Measurements from ENCODE around the gene CDH18. TPM values are rescaled to one million over a fixed set of nuclear protein-coding genes. Genes with fewer than 3 reads are reported as not detected.

CDH18 gene
- total and polyA plus RNA-seq, 2 of the 13 experiments (the other 11 are each of a cell fraction or from before 2014, with no cell fraction given): not detected

DNA sequence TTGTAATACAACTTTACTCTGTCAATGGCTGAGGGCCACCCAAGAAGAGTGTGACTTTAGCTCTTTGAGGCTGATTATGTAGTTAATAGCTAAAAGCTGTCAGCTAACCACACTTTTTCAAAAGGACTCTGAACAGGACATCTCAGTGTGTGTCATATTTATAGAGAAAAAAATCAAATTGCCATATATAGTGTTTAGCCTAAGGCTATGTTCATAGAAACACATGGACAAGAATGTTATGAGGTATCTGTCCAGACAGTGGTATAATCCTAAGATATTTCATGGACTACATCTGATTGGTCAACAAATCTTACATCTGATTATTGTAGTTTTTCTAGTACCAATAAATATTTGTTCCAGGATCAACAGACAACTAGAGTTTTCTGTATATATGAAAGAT lies 42.1 kb upstream of the CDH18 start (continued):
- TF ChIP-seq, protein P1, sequence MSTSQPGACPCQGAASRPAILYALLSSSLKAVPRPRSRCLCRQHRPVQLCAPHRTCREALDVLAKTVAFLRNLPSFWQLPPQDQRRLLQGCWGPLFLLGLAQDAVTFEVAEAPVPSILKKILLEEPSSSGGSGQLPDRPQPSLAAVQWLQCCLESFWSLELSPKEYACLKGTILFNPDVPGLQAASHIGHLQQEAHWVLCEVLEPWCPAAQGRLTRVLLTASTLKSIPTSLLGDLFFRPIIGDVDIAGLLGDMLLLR (CRISPR knock-in tag; IDR thresholded peaks at IDR 0.05): no peak
- TF ChIP-seq, protein P2, sequence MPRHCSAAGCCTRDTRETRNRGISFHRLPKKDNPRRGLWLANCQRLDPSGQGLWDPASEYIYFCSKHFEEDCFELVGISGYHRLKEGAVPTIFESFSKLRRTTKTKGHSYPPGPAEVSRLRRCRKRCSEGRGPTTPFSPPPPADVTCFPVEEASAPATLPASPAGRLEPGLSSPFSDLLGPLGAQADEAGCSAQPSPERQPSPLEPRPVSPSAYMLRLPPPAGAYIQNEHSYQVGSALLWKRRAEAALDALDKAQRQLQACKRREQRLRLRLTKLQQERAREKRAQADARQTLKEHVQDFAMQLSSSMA (CRISPR knock-in tag; IDR thresholded peaks at IDR 0.05): no peak
- no peak for TF ChIP-seq CHCHD3 (CRISPR knock-in tag; IDR thresholded peaks at IDR 0.05)
- no peak for TF ChIP-seq ZNF484 (CRISPR knock-in tag; IDR thresholded peaks at IDR 0.05; ENCODE audit: borderline replicate concordance, low read depth)
- TF ChIP-seq ISX (CRISPR knock-in tag; conservative IDR thresholded peaks at IDR 0.05): no peak
- no peak for TF ChIP-seq ZNF670 (CRISPR knock-in tag; IDR thresholded peaks at IDR 0.05; ENCODE audit: borderline replicate concordance)
- no peak for TF ChIP-seq ZNF7 (CRISPR knock-in tag; IDR thresholded peaks at IDR 0.05)
- no peak for TF ChIP-seq KLF16 (CRISPR knock-in tag; IDR thresholded peaks at IDR 0.05)
- no peak for TF ChIP-seq CCAR2 (optimal IDR thresholded peaks at IDR 0.05; ENCODE audit: low read depth, low read length)
- no peak for TF ChIP-seq ZNF207 (IDR thresholded peaks at IDR 0.05; ENCODE audit: borderline replicate concordance)
- no peak for TF ChIP-seq RFX1 (IDR thresholded peaks at IDR 0.05)

DNA sequence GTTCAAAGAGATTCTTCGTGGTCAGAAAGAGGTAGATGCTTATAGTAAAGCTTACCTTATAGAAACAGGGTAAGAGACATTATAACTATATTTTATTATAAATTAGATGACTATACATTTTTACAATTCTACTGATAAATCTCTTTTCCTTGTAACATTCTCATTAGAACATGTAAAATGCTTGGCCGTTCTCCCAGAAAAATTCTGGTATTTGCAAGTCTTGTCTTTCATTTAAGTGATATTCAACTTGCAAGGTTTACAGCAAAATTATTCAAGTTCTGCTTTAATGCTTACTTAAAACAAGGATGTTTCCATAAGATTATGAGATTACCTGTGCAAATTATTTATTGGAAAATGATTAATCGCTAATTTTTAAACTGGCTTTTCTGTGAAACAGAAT lies 41.3 kb upstream of the CDH18 start:
- no peak overlapping the region for H3K4me3 ChIP-seq (replicated peaks in 1 of 3; ENCODE audit: insufficient read depth in 1 of 3, low read depth in 2 of 3, low read length in 3 of 3)
- H3K27me3 ChIP-seq (ENCODE audit: control insufficient read depth in 1 of 2, insufficient read depth in 2 of 2, low read length in 2 of 2): no peaks in the 10 kb centered on the region
- ATAC-seq: no peak
- H3K9ac ChIP-seq (ENCODE audit: insufficient read depth, low read depth, low read length): no peak overlapping the region
- no peaks in the 10 kb centered on the region for H3K4me1 ChIP-seq (ENCODE audit: insufficient read depth, low read length)
- 4% methylated on average over 3 of the region's 3 CpGs for WGBS (ENCODE audit: low lambda C conversion rate)
- no peaks in the 10 kb centered on the region for H3K9me3 ChIP-seq (ENCODE audit: low read length)
- no peak overlapping the region for H3K4me2 ChIP-seq (ENCODE audit: low read depth, low read length)
- DNase-seq (ENCODE audit: low spot score): no peak
- no peak for FAIRE-seq
- ChIA-PET POLR2A (no interaction called here), CTCF (ENCODE audit: low intra/inter-chr PET ratio, low total read pairs) (no interaction called here)
- H2AFZ ChIP-seq (ENCODE audit: low read length): no peak overlapping the region
- intact Hi-C loops (cut with micrococcal nuclease; ENCODE audit: unreplicated experiment) (no loop called here), in situ Hi-C loops (cut with HindIII; ENCODE audit: extremely low pct_ligation_motif_present, low pct_unique_long_range_greater_than_20kb) (no loop called here)
- no peaks in the 10 kb centered on the region for H3K36me3 ChIP-seq (replicated peaks in 1 of 2; ENCODE audit: control insufficient read depth in 1 of 2, insufficient read depth in 2 of 2, low read length in 2 of 2)
- no peaks in the 10 kb centered on the region for H4K20me1 ChIP-seq (ENCODE audit: insufficient read depth, low read length)
- BruUV-seq (replicated peaks): no TSS peak
- no peak overlapping the region for H3K27ac ChIP-seq (ENCODE audit: extremely low read length, insufficient read depth, low read length)
- H3K79me2 ChIP-seq (ENCODE audit: insufficient read depth, low read length): no peaks in the 10 kb centered on the region
- TF ChIP-seq KLF16 (CRISPR knock-in tag; IDR thresholded peaks at IDR 0.05): no peak
- no peak for TF ChIP-seq THYN1 (CRISPR knock-in tag; IDR thresholded peaks at IDR 0.05; ENCODE audit: borderline replicate concordance, low read depth)
- no peak for TF ChIP-seq SIX1 (CRISPR knock-in tag; IDR thresholded peaks at IDR 0.05; ENCODE audit: borderline replicate concordance)
- no peak for TF ChIP-seq DMAP1 (CRISPR knock-in tag; IDR thresholded peaks at IDR 0.05)
- TF ChIP-seq ZNF430 (CRISPR knock-in tag; IDR thresholded peaks at IDR 0.05): no peak
- TF ChIP-seq PHB2 (IDR thresholded peaks at IDR 0.05; ENCODE audit: partially characterized antibody): no peak
- TF ChIP-seq FOXC1 (CRISPR knock-in tag; IDR thresholded peaks at IDR 0.05; ENCODE audit: borderline replicate concordance): no peak
- no peak for TF ChIP-seq SNAPC2 (CRISPR knock-in tag; IDR thresholded peaks at IDR 0.05)
- TF ChIP-seq, protein P3, sequence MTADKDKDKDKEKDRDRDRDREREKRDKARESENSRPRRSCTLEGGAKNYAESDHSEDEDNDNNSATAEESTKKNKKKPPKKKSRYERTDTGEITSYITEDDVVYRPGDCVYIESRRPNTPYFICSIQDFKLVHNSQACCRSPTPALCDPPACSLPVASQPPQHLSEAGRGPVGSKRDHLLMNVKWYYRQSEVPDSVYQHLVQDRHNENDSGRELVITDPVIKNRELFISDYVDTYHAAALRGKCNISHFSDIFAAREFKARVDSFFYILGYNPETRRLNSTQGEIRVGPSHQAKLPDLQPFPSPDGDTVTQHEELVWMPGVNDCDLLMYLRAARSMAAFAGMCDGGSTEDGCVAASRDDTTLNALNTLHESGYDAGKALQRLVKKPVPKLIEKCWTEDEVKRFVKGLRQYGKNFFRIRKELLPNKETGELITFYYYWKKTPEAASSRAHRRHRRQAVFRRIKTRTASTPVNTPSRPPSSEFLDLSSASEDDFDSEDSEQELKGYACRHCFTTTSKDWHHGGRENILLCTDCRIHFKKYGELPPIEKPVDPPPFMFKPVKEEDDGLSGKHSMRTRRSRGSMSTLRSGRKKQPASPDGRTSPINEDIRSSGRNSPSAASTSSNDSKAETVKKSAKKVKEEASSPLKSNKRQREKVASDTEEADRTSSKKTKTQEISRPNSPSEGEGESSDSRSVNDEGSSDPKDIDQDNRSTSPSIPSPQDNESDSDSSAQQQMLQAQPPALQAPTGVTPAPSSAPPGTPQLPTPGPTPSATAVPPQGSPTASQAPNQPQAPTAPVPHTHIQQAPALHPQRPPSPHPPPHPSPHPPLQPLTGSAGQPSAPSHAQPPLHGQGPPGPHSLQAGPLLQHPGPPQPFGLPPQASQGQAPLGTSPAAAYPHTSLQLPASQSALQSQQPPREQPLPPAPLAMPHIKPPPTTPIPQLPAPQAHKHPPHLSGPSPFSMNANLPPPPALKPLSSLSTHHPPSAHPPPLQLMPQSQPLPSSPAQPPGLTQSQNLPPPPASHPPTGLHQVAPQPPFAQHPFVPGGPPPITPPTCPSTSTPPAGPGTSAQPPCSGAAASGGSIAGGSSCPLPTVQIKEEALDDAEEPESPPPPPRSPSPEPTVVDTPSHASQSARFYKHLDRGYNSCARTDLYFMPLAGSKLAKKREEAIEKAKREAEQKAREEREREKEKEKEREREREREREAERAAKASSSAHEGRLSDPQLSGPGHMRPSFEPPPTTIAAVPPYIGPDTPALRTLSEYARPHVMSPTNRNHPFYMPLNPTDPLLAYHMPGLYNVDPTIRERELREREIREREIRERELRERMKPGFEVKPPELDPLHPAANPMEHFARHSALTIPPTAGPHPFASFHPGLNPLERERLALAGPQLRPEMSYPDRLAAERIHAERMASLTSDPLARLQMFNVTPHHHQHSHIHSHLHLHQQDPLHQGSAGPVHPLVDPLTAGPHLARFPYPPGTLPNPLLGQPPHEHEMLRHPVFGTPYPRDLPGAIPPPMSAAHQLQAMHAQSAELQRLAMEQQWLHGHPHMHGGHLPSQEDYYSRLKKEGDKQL (CRISPR knock-in tag; IDR thresholded peaks at IDR 0.05; ENCODE audit: low read depth): no peak
- TF ChIP-seq ZNF792 (CRISPR knock-in tag; IDR thresholded peaks at IDR 0.05): no peak
- no peak for TF ChIP-seq ZNF343 (CRISPR knock-in tag; IDR thresholded peaks at IDR 0.05)
